HepG2 (cell line): ENCODE results near the gene CREB3.

Experiments
- PBX3 ChIP-seq: sonication (generic); formaldehyde crosslinking; IDR thresholded peaks from 2 replicates; pipeline ENCODE4 v1.8.1; 2023; ENCODE audit warnings: missing genetic modification reagents, inconsistent platforms, borderline replicate concordance
- TARDBP ChIP-seq: sonication (generic); formaldehyde crosslinking; IDR thresholded peaks from 2 replicates; pipeline ENCODE4 v1.8.0; 2022; ENCODE audit warnings: mild to moderate bottlenecking, missing genetic modification reagents
- TBP ChIP-seq: sonication (generic); formaldehyde crosslinking; IDR thresholded peaks from 2 replicates; pipeline ENCODE4 v1.5.0; 2020; ENCODE audit warnings: missing genetic modification reagents
- ZNF609 ChIP-seq: sonication (generic); formaldehyde crosslinking; IDR thresholded peaks from 2 replicates; pipeline ENCODE4 v1.4.0; 2020; ENCODE audit warnings: mild to moderate bottlenecking, missing genetic modification reagents, borderline replicate concordance

GRCh38 chr9:35697486-35697885, 35.0 kb upstream of the CREB3 start:
- no peak for TF ChIP-seq TBP (CRISPR knock-in tag)
- TF ChIP-seq ZNF609, result no peak
- no peak for TF ChIP-seq PBX3
- TF ChIP-seq TARDBP, result no peak
